Dedifferentiated amniotic fluid mesenchymal stem cell (primary cell): ENCODE measurements around the gene FUZ.
A peak's percentile ranks its signal among the peaks of the same experiment; 100 is the strongest.

Experiments used
- DNase-seq: peaks from one replicate; pipeline ENCODE4 v3.0.0-alpha.2; 2016; ENCODE audit errors: extremely low spot score

The FUZ gene

DNA sequence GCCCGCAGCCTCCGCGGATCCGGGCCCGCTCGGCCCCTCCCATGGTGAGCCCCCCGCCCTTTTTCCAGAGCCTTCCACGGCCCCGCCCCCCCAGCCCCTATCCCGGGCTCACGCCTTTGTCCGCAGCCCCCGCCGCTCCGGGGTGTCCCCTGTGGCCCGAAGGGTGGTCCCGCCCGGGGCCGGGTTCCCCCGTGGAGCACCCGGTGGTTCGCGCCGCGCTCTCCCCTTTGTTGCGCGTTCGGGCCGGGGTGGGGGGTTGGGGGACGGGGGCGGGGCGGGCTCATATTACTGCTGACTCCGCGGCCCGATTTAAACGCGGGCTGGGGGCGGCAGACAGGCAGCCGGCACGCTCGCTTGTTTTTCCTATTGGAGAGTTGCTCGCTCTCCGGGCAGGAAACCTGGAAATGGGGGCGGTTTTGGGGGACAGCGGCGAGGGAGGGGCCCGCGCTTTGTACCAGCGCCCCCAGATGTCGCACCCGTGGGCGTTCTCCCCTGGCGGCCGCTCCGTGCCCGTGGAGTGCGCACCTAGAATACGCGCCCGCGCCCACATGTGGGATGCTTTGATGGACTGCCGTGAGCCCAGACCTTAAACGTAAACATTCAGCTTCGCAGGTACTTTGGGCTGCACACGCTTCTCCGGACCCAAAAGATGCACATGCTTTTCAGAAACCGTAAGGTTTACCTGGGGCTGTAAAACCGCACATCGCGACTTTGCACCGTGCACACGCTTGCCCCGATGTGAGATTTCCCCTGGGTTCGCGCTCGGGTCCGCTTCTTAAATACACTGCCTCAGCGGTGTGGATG lies 38.6 kb upstream of the FUZ start:
- no peak for DNase-seq

- DNase-seq: peak; percentile 90
Observed at GRCh38 chr19:49850487-49851342, 37.6 kb upstream of the FUZ start, which contains the start of gene PTOV1. TSS of gene PTOV1 (plus strand) at chr19:49851159.

DNA sequence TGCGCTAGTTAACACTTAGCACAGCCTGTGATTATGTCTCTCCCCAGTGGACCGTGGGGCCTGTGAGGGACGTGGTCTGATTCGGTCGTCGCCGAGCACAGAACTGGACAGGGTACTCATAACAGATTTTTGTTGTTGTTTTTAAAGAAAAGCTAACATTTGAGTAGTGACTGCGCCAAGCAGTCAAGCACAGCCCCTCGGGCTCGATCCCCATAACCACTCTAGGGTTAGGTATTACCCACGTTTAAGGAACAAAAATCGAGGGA lies 37.1 kb upstream of the FUZ start:
- DNase-seq: no peak

- no peak for DNase-seq
Observed at GRCh38 chr19:49849433-49850220, 36.5 kb upstream of the FUZ start.

GRCh38 chr19:49848938-49849337 lies 35.8 kb upstream of the FUZ start:
- DNase-seq: no peak

- peak; percentile 60 for DNase-seq
Observed at GRCh38 chr19:49847731-49848696, 34.9 kb upstream of the FUZ start.

- DNase-seq: no peak
Observed at GRCh38 chr19:49846408-49846807, 33.3 kb upstream of the FUZ start.

DNA sequence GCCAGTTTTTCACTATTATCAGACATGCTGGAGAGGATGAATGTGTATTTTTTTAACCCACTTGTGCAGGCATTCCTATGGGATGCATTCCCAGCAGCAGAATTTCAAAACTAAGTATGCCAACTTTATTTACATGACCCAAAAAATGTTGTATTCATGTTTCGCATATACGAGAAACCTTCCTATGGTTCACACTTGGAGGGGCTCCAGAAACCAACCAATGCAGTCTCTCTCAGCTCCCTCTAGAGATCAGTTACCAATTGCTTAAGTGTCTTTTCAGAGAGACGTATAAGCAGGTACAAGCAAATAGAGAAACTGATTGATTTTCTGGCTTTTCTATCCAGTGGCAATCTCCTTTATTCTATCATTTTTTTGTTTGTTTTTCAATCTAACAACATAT lies 32.3 kb upstream of the FUZ start:
- DNase-seq: no peak

GRCh38 chr19:49844138-49845095 lies 31.3 kb upstream of the FUZ start:
- DNase-seq: no peak

DNA sequence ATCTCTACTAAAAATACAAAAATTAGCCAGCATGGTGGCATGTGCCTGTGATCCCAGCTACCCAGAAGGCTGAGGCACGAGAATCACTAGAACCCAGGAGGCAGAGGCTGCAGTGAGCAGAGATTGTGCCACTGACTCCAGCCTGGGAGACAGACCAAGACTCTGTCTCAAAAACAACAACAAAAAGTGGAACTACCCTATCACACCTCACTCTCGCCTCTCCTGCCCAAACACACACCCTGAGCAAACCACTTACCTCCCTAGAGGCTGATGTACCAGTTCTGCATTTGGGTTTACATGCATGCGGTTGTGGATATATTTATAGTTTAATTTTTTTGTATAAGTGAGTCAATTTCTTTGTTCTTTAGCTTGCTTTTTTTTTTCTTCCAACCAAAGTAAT lies 30.2 kb upstream of the FUZ start:
- DNase-seq: no peak

GRCh38 chr19:49840736-49841249 lies 27.7 kb upstream of the FUZ start:
- DNase-seq: no peak

- no peak for DNase-seq
Observed at GRCh38 chr19:49840321-49840720, 27.2 kb upstream of the FUZ start.

- DNase-seq: no peak
Observed at GRCh38 chr19:49839713-49840112, 26.6 kb upstream of the FUZ start.

DNA sequence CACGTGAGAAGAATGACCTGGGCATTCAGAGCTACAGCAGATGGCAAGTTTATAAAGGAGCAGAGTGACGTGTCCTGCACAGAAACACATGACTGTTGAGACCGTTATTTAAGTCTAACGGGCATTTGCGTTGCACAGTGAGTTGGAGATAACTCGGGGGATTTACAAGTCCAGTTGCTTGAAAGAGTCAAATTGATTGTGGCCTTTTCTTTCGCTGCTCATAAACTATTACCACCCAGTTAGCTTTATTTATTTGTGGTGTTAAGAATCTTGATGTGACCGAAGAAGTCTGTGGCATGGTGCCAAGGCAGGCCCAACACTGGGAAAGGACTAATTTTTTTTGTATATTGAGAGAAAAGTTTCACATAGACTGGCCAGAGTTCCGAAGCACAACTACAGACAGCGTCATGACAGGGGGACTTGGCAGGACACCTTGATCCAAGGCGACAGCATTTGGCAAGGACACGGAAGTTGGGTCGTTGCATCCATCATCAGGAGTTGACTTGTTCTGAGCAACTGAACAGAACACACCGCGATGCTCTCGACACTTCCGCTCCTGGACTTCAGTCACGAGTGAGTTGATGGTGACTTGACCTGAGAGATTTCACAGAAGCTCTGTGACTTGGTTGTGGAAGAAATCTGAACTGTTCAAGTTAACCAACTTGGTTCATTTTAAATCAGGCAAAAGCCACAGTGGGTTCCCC lies 25.9 kb upstream of the FUZ start:
- DNase-seq: no peak

- DNase-seq: no peak
Observed at GRCh38 chr19:49837425-49837824, 24.3 kb upstream of the FUZ start.

GRCh38 chr19:49837009-49837310 lies 23.9 kb upstream of the FUZ start:
- DNase-seq: no peak

DNA sequence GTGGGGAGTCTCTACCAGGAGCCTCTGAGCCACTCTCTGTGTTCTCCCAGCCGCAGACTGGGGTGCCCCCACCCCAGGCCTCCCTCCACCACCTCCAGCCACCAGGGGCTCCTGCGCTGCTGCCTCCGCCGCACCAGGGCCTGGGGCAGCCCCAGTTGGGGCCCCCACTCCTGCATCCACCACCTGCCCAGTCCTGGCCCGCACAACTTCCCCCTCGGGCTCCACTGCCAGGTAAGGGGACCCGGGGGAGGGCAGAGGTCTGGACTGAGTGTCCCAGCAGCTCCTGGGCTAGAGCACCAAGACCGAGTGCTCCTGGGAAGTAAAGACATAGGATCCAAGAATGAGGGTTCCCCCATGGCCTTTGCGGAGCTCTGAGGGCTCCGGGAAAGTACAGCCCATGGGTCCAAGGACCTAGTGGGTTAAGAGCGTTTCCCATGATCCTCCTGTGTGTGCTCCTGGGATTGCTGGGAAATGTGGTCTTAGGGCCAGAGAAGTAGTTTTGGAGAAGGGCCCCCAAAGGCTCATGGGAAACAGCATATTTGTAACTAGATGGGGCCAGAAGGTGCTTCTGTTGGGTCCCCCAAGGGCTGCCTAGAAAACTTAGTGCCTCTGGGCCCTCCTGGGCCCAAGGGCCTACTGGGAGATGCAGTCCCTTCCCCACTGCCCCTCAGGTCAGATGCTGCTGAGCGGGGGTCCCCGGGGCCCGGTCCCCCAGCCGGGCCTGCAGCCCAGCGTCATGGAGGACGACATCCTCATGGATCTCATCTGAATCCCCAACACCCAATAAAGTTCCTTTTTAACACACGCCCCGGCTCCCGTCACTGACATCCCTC lies 23.3 kb upstream of the FUZ start:
- DNase-seq: no peak

GRCh38 chr19:49835562-49835961 lies 22.5 kb upstream of the FUZ start:
- no peak for DNase-seq

GRCh38 chr19:49833599-49833998 lies 20.5 kb upstream of the FUZ start:
- DNase-seq: no peak
